Mesothelial cell of epicardium (in vitro differentiated cells): ENCODE results near the gene LHX2. TPM values are rescaled to one million over a fixed set of nuclear protein-coding genes. Genes with fewer than 3 reads are reported as not detected.
A peak's percentile ranks its signal among the peaks of the same experiment; 100 is the strongest.

Experiments
- DNase-seq, 2 experiments: peaks; one replicate each; pipeline ENCODE4 v3.0.0; 2021; ENCODE audit warnings: low spot score in 2 of 2; ENCODE audit not compliant: unreplicated experiment in 2 of 2
- H3K27ac Mint-ChIP-seq: 2 replicates; pipeline ENCODE4 v1.8.0; 2021; ENCODE audit warnings: mixed read lengths
- H3K27me3 Mint-ChIP-seq: 2 replicates; pipeline ENCODE4 v1.8.0; 2021; ENCODE audit warnings: low read depth, mixed read lengths
- H3K36me3 Mint-ChIP-seq: 2 replicates; pipeline ENCODE4 v1.8.0; 2021; ENCODE audit warnings: mixed read lengths
- H3K4me1 Mint-ChIP-seq: 2 replicates; pipeline ENCODE4 v1.8.0; 2021; ENCODE audit warnings: mixed read lengths
- H3K4me3 Mint-ChIP-seq: 2 replicates; pipeline ENCODE4 v1.8.0; 2021; ENCODE audit warnings: mild to moderate bottlenecking, moderate library complexity, mixed read lengths
- H3K9me3 Mint-ChIP-seq: 2 replicates; pipeline ENCODE4 v1.8.0; 2021; ENCODE audit warnings: mixed read lengths
- CTCF ChIP-seq: fragments of 200-600 bp; sonication (generic); IDR thresholded peaks from one replicate; pipeline ENCODE4 v1.5.0; 2021; ENCODE audit warnings: antibody characterized with exemption; ENCODE audit not compliant: unreplicated experiment
- total RNA-seq: library from RNA; stranded (reverse); gene quantifications from 3 replicates; pipeline ENCODE4 v1.2.1, GENCODE V29; 2021

LHX2 gene
- total RNA-seq, 1 donor from 2014 or later = not detected

- H3K36me3 Mint-ChIP-seq = no peaks in the 10 kb centered on the region
- no peaks in the 10 kb centered on the region for H3K9me3 Mint-ChIP-seq
- DNase-seq = no peak
- H3K27me3 Mint-ChIP-seq = peaks cover 91% of the 10 kb centered on the region
- H3K4me1 Mint-ChIP-seq = peaks cover 7% of the 10 kb centered on the region
- TF ChIP-seq CTCF = no peak
- H3K4me3 Mint-ChIP-seq = no peak overlapping the region
- H3K27ac Mint-ChIP-seq = no peak overlapping the region
Measured at GRCh38 chr9:124038790-124039633, 27.4 kb downstream of the LHX2 start.

GRCh38 chr9:124040186-124040931 lies 28.8 kb downstream of the LHX2 start:
- DNase-seq = no peak
- H3K4me1 Mint-ChIP-seq = peaks cover 9% of the 10 kb centered on the region
- no peaks in the 10 kb centered on the region for H3K9me3 Mint-ChIP-seq
- H3K36me3 Mint-ChIP-seq = no peaks in the 10 kb centered on the region
- H3K27me3 Mint-ChIP-seq = peaks cover 89% of the 10 kb centered on the region
- H3K4me3 Mint-ChIP-seq = peak overlapping the region; percentile 41
- no peak overlapping the region for H3K27ac Mint-ChIP-seq
- no peak for TF ChIP-seq CTCF

GRCh38 chr9:124040935-124041816 lies 29.6 kb downstream of the LHX2 start:
- peaks cover 85% of the 10 kb centered on the region for H3K27me3 Mint-ChIP-seq
- H3K4me3 Mint-ChIP-seq = peak overlapping the region; percentile 61
- no peak overlapping the region for H3K27ac Mint-ChIP-seq
- peaks cover 9% of the 10 kb centered on the region for H3K4me1 Mint-ChIP-seq
- DNase-seq = peak in 1 of 2 experiments; percentile 78
- no peaks in the 10 kb centered on the region for H3K36me3 Mint-ChIP-seq
- TF ChIP-seq CTCF = peak; percentile 94
- H3K9me3 Mint-ChIP-seq = no peaks in the 10 kb centered on the region

GRCh38 chr9:124041817-124042116 lies 30.2 kb downstream of the LHX2 start:
- peaks cover 10% of the 10 kb centered on the region for H3K4me1 Mint-ChIP-seq
- no peaks in the 10 kb centered on the region for H3K9me3 Mint-ChIP-seq
- peak overlapping the region; percentile 61 for H3K4me3 Mint-ChIP-seq
- no peaks in the 10 kb centered on the region for H3K36me3 Mint-ChIP-seq
- DNase-seq = no peak
- no peak overlapping the region for H3K27ac Mint-ChIP-seq
- TF ChIP-seq CTCF = no peak
- peaks cover 87% of the 10 kb centered on the region for H3K27me3 Mint-ChIP-seq

GRCh38 chr9:124042201-124042721 lies 30.7 kb downstream of the LHX2 start:
- Mint-ChIP-seq H3K27ac (no peak overlapping the region), H3K36me3 (no peaks in the 10 kb centered on the region), H3K4me1 (peaks cover 10% of the 10 kb centered on the region), H3K27me3 (peaks cover 86% of the 10 kb centered on the region), H3K4me3 (no peak overlapping the region), H3K9me3 (no peaks in the 10 kb centered on the region)
- DNase-seq = no peak
- TF ChIP-seq CTCF = no peak
